HG03060 (cell line): Measurements from ENCODE around the gene FBXL7.
"Not testable (repeated sequence)": the region's sequence is repeated elsewhere in the genome, so short reads cannot be mapped to it uniquely, and the experiment has no call there.

Experiments used
- ATAC-seq: cut with Tn5 transposase; IDR thresholded peaks from one replicate; pipeline ENCODE4 v1.9.1; 2021; ENCODE audit warnings: low read depth, moderate number of reproducible peaks; ENCODE audit not compliant: unreplicated experiment

The FBXL7 gene

GRCh38 chr5:15837551-15838289 is 337.7 kb downstream of the FBXL7 start:
- ATAC-seq = no peak

- no peak for ATAC-seq
Measured at GRCh38 chr5:15844253-15844652, 344.3 kb downstream of the FBXL7 start.

- ATAC-seq = no peak
Measured at GRCh38 chr5:15844871-15845270, 344.9 kb downstream of the FBXL7 start.

GRCh38 chr5:15850536-15850935 is 350.6 kb downstream of the FBXL7 start:
- ATAC-seq = no peak

GRCh38 chr5:15850939-15851341 is 351.0 kb downstream of the FBXL7 start:
- no peak for ATAC-seq

- ATAC-seq = no peak
Measured at GRCh38 chr5:15852217-15852616, 352.2 kb downstream of the FBXL7 start.

GRCh38 chr5:15852949-15853348 is 353.0 kb downstream of the FBXL7 start:
- ATAC-seq = no peak

- no peak for ATAC-seq
Measured at GRCh38 chr5:15858326-15858725, 358.3 kb downstream of the FBXL7 start.

GRCh38 chr5:15864536-15865215 is 364.7 kb downstream of the FBXL7 start:
- ATAC-seq = no peak

GRCh38 chr5:15872259-15872658 is 372.3 kb downstream of the FBXL7 start:
- not testable (repeated sequence) for ATAC-seq

GRCh38 chr5:15877914-15878313 is 377.9 kb downstream of the FBXL7 start:
- ATAC-seq = no peak

GRCh38 chr5:15880201-15880600 is 380.2 kb downstream of the FBXL7 start:
- ATAC-seq = no peak

- no peak for ATAC-seq
Measured at GRCh38 chr5:15885156-15885555, 385.2 kb downstream of the FBXL7 start.

- ATAC-seq = no peak
Measured at GRCh38 chr5:15886156-15886555, 386.2 kb downstream of the FBXL7 start.

- ATAC-seq = no peak
Measured at GRCh38 chr5:15887093-15887492, 387.1 kb downstream of the FBXL7 start.

GRCh38 chr5:15889001-15889400 is 389.0 kb downstream of the FBXL7 start:
- ATAC-seq = no peak

- ATAC-seq = no peak
Measured at GRCh38 chr5:15893866-15894265, 393.9 kb downstream of the FBXL7 start.

GRCh38 chr5:15897656-15898055 is 397.7 kb downstream of the FBXL7 start:
- ATAC-seq = no peak

GRCh38 chr5:15898641-15899040 is 398.7 kb downstream of the FBXL7 start:
- no peak for ATAC-seq

- ATAC-seq = no peak
Measured at GRCh38 chr5:15899481-15899880, 399.5 kb downstream of the FBXL7 start.

GRCh38 chr5:15901151-15901550 is 401.2 kb downstream of the FBXL7 start:
- ATAC-seq = no peak

GRCh38 chr5:15902066-15902465 is 402.1 kb downstream of the FBXL7 start:
- ATAC-seq = no peak
